ENCODE measurements around the gene COX8C.

DNA sequence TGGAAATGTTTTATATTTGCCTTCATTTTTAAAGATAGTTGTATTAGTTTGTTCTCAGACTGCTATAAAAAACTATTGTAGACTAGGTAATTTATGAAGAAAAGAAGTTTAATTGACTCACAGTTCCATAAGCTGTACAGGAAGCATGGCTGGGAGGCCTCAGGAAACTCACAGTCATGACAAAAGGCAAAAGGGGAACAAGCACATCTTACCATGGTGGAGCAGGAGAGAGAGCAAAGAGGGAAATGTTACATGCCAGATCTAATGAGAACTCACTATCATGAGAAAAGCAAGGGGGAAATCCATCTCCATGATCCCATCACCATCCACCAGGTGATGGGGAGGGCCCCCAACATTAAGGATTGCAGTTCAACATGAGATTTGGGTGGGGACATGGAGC is 48.2 kb downstream of the COX8C start:
- TF ChIP-seq, protein P1, sequence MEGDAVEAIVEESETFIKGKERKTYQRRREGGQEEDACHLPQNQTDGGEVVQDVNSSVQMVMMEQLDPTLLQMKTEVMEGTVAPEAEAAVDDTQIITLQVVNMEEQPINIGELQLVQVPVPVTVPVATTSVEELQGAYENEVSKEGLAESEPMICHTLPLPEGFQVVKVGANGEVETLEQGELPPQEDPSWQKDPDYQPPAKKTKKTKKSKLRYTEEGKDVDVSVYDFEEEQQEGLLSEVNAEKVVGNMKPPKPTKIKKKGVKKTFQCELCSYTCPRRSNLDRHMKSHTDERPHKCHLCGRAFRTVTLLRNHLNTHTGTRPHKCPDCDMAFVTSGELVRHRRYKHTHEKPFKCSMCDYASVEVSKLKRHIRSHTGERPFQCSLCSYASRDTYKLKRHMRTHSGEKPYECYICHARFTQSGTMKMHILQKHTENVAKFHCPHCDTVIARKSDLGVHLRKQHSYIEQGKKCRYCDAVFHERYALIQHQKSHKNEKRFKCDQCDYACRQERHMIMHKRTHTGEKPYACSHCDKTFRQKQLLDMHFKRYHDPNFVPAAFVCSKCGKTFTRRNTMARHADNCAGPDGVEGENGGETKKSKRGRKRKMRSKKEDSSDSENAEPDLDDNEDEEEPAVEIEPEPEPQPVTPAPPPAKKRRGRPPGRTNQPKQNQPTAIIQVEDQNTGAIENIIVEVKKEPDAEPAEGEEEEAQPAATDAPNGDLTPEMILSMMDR (conservative IDR thresholded peaks at IDR 0.05; ENCODE audit: low read depth, low read length): no peak
- no peak for TF ChIP-seq EZH2 (IDR thresholded peaks at IDR 0.05; ENCODE audit: borderline replicate concordance, low read depth, low read length, poor library complexity, severe bottlenecking)
